DLD1 (cell line): Measurements from ENCODE around the gene CCDC13.

ENCODE experiments used
- in situ Hi-C: cut with HindIII; loops from 2 replicates; pipeline ENCODE4 v1.10.0; 2017; ENCODE audit warnings: low sequenced_read_pairs

The CCDC13 gene

GRCh38 chr3:42755681-42756578 lies 17.1 kb downstream of the CCDC13 start:
- in situ Hi-C loops: loop anchor here (5.0 to 25.0 kb wide), 3 partner anchors 44 to 131 kb away; partner anchors contain the start of gene CYP8B1

- in situ Hi-C loops: loop anchor here (25.0 kb wide), 1 partner anchor 134 kb away; the partner anchor contains the start of gene CYP8B1
Measured at GRCh38 chr3:42753757-42754156, 19.3 kb downstream of the CCDC13 start.

- in situ Hi-C loops: loop anchor here (25.0 kb wide), 1 partner anchor 134 kb away; the partner anchor contains the start of gene CYP8B1
Measured at GRCh38 chr3:42752961-42753360, 20.1 kb downstream of the CCDC13 start.

- in situ Hi-C loops: loop anchor here (25.0 kb wide), 1 partner anchor 135 kb away; the partner anchor contains the start of gene CYP8B1
Measured at GRCh38 chr3:42752441-42752840, 20.6 kb downstream of the CCDC13 start.

GRCh38 chr3:42751609-42752008 lies 21.4 kb downstream of the CCDC13 start:
- in situ Hi-C loops: loop anchor here (25.0 kb wide), 1 partner anchor 136 kb away; the partner anchor contains the start of gene CYP8B1

- in situ Hi-C loops: loop anchor here (25.0 kb wide), 1 partner anchor 136 kb away; the partner anchor contains the start of gene CYP8B1
Measured at GRCh38 chr3:42750834-42751233, 22.2 kb downstream of the CCDC13 start.

- in situ Hi-C loops: loop anchor here (25.0 kb wide), 1 partner anchor 138 kb away; the partner anchor contains the start of gene CYP8B1
Measured at GRCh38 chr3:42749753-42750231, 23.3 kb downstream of the CCDC13 start.

GRCh38 chr3:42749025-42749752 lies 23.9 kb downstream of the CCDC13 start:
- in situ Hi-C loops: no loop called here

GRCh38 chr3:42747581-42747980 lies 25.5 kb downstream of the CCDC13 start:
- in situ Hi-C loops: no loop called here

GRCh38 chr3:42746455-42747450 lies 26.3 kb downstream of the CCDC13 start:
- in situ Hi-C loops: no loop called here

GRCh38 chr3:42745776-42746454 lies 27.1 kb downstream of the CCDC13 start:
- in situ Hi-C loops: no loop called here

GRCh38 chr3:42745291-42745745 lies 27.7 kb downstream of the CCDC13 start:
- in situ Hi-C loops: no loop called here

GRCh38 chr3:42743204-42743995 lies 29.7 kb downstream of the CCDC13 start:
- in situ Hi-C loops: no loop called here

- in situ Hi-C loops: no loop called here
Measured at GRCh38 chr3:42742688-42743087, 30.4 kb downstream of the CCDC13 start.

- in situ Hi-C loops: no loop called here
Measured at GRCh38 chr3:42742259-42742658, 30.8 kb downstream of the CCDC13 start.

- in situ Hi-C loops: no loop called here
Measured at GRCh38 chr3:42741796-42742195, 31.3 kb downstream of the CCDC13 start.

- in situ Hi-C loops: no loop called here
Measured at GRCh38 chr3:42739401-42740158, 33.5 kb downstream of the CCDC13 start.

- in situ Hi-C loops: no loop called here
Measured at GRCh38 chr3:42736531-42736930, 36.5 kb downstream of the CCDC13 start.
